GM18511 (cell line): ENCODE data around the gene EFCAB11.

Experiments used
- ATAC-seq: cut with Tn5 transposase; IDR thresholded peaks from one replicate; pipeline ENCODE4 v1.9.1; 2021; ENCODE audit warnings: mild to moderate bottlenecking, moderate library complexity; ENCODE audit not compliant: unreplicated experiment

Gene EFCAB11, protein sequence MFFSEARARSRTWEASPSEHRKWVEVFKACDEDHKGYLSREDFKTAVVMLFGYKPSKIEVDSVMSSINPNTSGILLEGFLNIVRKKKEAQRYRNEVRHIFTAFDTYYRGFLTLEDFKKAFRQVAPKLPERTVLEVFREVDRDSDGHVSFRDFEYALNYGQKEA

DNA sequence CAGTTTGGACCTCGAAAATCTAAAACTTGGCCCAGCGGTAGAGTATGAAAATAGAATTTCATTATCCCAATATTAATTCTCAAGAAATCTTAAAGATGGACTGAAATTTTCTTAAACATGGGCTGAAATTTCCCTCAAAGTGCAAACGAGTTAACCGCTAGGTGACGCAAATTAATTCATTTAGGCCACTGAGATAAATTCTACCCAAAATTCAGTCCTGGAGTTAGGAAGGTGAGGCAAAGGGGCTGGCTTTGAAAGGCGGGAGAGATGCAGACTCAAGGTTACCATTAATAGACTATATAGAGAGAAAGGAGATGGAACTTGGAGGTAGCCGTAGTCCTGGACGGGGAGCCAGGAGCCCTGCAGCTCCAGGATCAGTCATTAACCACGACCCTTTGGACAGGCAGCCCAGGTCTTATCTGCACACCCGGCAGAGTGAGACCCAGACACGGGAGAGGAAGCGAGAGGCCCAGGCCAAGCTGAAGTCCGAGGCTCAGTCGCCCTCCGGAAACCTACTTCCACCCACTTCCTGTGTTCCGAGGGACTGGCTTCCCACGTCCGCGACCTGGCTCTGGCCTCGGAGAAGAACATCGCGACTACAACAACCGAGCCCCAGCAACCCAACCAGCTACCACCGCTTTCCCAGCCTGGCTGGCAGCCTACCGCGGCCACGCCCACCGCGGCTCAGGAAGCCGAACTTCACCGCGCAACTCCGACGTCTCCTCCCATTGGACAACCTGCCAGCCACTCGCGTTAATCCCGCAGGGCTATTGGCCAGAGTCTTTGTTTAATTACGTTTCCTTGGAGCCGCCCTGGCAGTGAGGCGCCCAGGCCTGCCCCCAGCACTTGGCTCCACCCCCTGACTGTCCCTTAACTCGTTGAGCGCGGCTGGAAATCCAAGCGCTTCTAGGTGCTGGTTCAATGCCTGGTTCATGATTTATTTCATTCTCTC, at the start of gene EFCAB11:
EFCAB11 (minus strand) TSS at position 661 of the 952 bp plus-strand sequence; CDS start at position 591, 70 bp downstream.
- ATAC-seq = peak; percentile 83

DNA sequence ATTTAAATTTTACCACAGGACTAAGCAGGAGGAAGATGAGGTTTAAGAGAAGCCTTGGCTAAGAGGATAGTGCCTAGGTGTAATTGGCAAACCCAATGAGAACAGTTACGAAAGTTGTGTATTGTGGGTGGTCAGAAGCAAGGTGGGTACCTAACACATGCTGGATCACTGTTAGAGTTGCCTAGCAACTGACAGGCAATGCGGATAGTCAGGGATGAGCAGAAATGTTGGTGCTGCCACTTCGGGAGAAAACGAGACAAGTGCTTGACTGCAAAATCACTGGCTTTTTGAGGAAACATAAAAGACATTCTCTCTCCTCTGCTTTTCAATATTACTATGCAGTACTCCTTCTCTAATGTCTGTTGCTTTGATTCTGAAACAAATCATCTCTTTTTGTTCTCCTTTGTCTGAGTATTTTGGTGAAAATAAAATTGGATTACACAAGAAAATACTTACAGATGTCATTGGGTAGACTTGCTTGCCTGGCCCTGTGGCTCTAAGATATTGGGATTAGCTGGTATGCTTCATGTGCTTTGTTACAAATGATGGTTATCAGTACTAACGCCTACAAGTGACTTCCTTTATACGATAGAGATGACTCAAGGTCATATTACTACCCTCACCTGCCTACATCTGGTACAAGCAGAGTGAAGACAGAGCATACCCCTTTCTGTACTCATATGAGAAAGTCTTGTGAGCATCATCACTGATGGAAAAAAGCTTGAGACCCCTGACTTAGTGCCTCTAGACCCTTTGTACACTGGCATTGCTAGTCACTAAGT, 49.2 kb upstream of the EFCAB11 start:
- ATAC-seq = no peak

- no peak for ATAC-seq
Observed at GRCh38 chr14:90000935-90001334, 46.4 kb upstream of the EFCAB11 start.

DNA sequence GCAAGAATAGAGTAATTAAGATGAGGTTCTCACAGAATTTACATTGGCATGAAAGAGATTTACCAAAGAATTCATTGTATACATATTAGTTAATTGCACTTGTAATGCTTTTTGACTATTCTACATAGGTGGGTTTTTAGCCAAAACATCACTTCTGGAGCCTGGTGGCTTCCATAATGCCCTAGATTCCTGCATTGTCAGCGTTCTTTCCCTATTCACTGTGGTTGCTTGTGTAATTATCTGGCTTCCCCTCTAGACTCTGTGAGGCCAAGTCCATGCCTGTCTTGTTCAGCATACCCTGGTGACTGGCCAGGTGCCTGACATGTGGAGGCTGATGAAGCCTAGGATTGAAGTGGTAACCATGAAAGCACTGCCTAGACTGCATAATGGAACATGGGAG, 42.4 kb upstream of the EFCAB11 start:
- ATAC-seq = no peak

DNA sequence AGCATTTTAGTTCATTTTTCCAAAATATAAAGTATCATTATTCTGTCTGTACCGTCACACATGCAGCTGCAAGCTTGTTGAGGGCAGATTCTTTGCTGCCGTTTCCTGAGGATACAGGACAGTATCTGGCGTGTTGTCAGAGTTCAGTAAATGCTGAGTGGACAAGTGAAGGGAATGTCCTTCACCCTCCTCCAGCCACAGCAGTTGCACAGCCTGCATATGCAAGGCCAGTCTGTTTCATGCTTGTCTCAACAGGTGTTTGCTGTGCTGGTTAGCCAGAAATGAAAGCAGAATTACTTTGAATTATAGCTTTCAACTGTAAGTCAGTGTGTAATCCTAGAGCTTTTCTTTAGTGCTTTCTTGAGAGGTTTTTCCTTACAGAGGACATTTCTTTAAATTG, 37.7 kb upstream of the EFCAB11 start:
- no peak for ATAC-seq

DNA sequence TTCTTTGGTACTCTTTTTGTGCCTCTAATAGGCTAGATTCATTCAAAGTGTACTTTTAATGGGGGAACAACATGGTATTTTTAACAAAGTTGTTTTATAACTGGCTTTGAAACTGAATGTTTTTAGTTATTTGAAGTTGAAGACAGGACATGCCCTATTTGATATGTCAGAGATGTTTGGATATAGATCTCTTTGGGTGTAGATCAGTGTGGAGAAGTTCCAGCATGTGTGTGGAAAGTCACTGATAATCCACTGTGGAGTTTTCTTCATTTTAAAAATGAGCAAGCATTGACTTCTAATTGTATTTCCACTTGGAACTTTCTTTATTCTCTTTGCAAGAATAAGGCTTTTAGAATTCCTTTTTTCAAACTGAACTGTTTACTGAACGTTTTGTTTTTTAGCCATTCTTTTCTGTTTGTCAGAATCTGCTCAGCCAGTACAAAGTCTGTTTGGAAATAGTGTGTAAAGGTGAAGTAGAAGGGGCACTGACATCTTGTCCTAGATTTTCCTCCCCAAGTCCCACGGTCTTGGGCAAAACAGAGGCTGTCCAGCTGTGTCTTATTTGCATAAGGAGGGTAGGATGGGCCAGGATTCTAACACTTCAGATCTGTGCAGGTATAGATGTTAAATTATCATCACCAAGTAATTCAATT, 36.2 kb upstream of the EFCAB11 start:
- ATAC-seq = no peak

GRCh38 chr14:89990218-89990617, 35.7 kb upstream of the EFCAB11 start:
- ATAC-seq = no peak

GRCh38 chr14:89988787-89989186, 34.3 kb upstream of the EFCAB11 start:
- no peak for ATAC-seq

DNA sequence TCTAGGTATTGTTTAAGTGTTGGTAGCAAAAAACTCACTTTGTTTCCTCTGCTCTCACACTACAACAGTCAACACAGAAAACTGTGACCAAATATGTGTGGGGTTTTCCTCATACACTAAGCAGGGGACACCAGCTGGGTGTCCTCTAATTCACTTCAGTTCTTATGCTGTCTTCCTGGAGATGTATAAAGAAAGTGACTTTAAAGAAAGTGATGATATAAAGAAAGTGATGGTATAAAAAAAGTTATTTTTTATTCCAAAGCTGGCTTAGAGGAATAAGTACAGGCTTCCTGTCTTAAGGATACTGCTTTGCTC, 32.6 kb upstream of the EFCAB11 start:
- no peak for ATAC-seq

DNA sequence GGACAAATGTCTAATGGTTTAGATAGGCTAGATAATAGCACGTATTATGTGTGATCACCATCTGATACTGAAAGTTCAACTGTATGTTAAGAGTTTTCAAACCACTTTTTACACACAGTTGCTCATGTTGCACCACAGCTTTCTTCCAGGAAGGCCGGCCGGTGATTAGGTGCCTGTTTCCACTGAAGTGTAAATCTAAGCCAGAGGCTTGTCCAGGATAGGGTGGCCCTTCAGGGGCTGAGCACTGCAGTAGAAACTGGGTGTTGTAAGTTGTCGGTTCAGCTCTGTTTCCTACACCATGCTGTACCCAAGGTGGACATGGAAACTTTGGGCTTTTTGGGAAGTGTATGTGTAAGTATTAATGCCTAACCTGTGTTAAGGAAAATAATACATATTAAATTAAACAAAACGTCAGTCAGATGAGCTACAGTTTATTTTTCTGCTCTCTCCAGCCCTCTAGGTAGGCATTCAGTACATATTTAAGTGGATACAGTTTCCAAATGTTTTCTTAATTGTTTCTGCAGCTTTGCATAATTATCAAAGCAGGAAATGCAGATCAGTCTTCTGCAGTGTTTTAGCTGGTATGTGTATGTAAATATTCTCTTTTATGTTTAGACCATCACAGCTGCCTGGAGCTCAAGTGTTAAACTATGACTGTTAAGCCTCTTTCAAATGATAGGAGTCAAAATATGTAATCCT, 32.1 kb upstream of the EFCAB11 start:
- ATAC-seq = no peak

- ATAC-seq = peak; percentile 56
Observed at GRCh38 chr14:89983375-89983774, 28.8 kb upstream of the EFCAB11 start.

- no peak for ATAC-seq
Observed at GRCh38 chr14:89978656-89979055, 24.1 kb upstream of the EFCAB11 start.

DNA sequence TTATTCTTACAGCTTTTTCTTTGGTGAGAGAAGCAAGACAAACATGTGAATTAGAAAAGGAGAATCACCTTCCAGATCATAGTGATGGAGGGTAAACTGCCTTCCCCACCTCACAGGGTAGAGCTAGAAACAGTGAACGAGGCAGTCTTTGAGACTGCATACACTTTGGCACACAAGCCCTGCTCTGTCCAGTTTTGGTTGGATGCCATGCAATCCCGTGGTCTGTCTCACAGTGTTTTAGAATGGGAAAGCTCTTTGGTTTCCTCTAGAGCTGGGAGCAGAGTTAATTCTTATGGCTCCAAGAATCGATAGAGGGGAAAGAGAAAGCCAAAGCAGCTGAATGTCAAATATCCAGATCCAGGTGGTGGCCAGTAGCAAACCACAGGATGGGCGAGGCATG, 23.1 kb upstream of the EFCAB11 start:
- no peak for ATAC-seq

- ATAC-seq = no peak
Observed at GRCh38 chr14:89973234-89973823, 18.8 kb upstream of the EFCAB11 start.

GRCh38 chr14:89965839-89966238, 11.3 kb upstream of the EFCAB11 start:
- ATAC-seq = no peak

- no peak for ATAC-seq
Observed at GRCh38 chr14:89963288-89963978, 8.9 kb upstream of the EFCAB11 start.

- ATAC-seq = no peak
Observed at GRCh38 chr14:89960914-89961313, 6.4 kb upstream of the EFCAB11 start.

- ATAC-seq = no peak
Observed at GRCh38 chr14:89959853-89960445, 5.4 kb upstream of the EFCAB11 start.

GRCh38 chr14:89958966-89959365, 4.4 kb upstream of the EFCAB11 start:
- no peak for ATAC-seq
